BJ (cell line): Measurements from ENCODE around the gene LRRC61. TPM values are rescaled to one million over a fixed set of nuclear protein-coding genes. Genes with fewer than 3 reads are reported as not detected.

ENCODE experiments used
- CTCF ChIA-PET: fragments of 350-600 bp; formaldehyde crosslinking; extraction: SDS; loops from one replicate; lab custom pipeline; 2021; ENCODE audit warnings: antibody characterized with exemption, inconsistent platforms; lab: Yijun Ruan, JAX
- POLR2A ChIA-PET: fragments of 300-600 bp; sonication (Branson Sonifier 250); formaldehyde crosslinking; extraction: SDS; loops from one replicate; lab custom pipeline; 2021; ENCODE audit warnings: antibody characterized with exemption; lab: Charles Lee
- DNase-seq: peaks from one replicate; pipeline ENCODE4 v3.0.0-alpha.2; 2011; ENCODE audit warnings: low read depth
- H3K27me3 ChIP-seq: 2 replicates; pipeline ENCODE4 v1.6.0; 2011; ENCODE audit warnings: low read length; ENCODE audit not compliant: control insufficient read depth, insufficient read depth
- H3K36me3 ChIP-seq: 2 replicates; pipeline ENCODE4 v1.5.1; 2011; ENCODE audit warnings: low read length; ENCODE audit not compliant: control insufficient read depth, insufficient read depth
- H3K4me3 ChIP-seq: 2 replicates; pipeline ENCODE4 v1.5.1; 2011; ENCODE audit warnings: low read depth, mild to moderate bottlenecking, control low read depth, low read length
- CTCF ChIP-seq: IDR thresholded peaks from 2 replicates; pipeline ENCODE4 v1.5.1; 2011; ENCODE audit warnings: low read depth, mild to moderate bottlenecking, control low read depth, inconsistent platforms, low read length, moderate library complexity; ENCODE audit not compliant: insufficient read depth
- polyA plus RNA-seq: library from polyadenylated mRNA; depleted of rRNA; stranded (reverse); fragments of >200 nt; gene quantifications from 2 replicates; pipeline ENCODE4 v1.2.3, GENCODE V29; 2011

The LRRC61 gene
- polyA plus RNA-seq, 1 experiment: 0.85 TPM

DNA sequence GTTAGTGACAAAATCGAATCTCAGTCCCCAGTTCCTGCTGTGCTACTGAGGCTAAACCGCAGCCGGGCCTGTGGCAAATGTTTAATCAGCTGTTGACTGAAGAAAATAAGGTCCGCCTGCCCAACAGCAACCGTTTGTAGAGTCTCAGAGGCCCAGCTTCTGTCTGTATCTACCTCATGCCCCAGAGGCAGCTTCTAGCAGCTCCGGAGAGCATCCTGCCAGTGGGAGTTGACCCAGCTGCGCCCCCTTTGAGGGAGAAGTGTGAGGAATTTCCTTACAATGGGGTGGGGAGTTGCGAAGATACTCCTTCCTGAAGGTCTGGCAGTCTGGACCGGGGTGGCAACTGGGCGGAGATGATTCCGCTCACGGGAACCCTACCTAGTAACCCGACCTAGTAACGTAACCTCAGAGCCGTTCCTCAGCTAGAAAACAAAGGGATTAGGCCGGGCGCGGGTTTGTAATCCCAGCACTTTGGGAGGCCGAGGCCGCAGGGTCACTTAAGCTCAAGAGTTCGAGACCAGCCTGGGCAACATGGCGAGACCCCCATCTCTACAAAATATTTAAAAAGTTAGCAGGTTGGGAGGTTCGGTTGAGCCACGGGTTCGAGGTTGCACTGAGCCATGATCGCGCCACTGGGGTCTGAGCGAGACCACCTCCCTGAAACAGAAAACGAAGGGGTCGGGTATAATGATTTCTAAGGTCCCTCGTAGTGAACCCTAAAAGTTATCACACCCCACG is 55.1 kb downstream of the LRRC61 start:
- DNase-seq: no peak
- H3K4me3 ChIP-seq: peak overlapping the region; percentile 84
- ChIA-PET POLR2A (interaction anchor here (0.6 kb wide), 2 partner anchors 10 to 918 kb away, joined by 3 to 4 read pairs; partner anchors contain the start of genes REPIN1 and ZNF777), CTCF (interaction anchor here (0.7 to 1.7 kb wide), 6 partner anchors 20 to 64 kb away, joined by 3 to 4 read pairs (median 3); no protein-coding TSS in a partner anchor)
- H3K36me3 ChIP-seq: peaks cover 11% of the 10 kb centered on the region
- H3K27me3 ChIP-seq: no peaks in the 10 kb centered on the region
- TF ChIP-seq CTCF: peak; percentile 37; the same call in 1 of the 2 replicates

GRCh38 chr7:150378853-150379440 is 55.8 kb downstream of the LRRC61 start, which contains the start of gene ZNF775:
Gene ZNF775 (plus strand): TSS chr7:150379330. CDS start chr7:150388471, 9,141 bp downstream.
- CTCF ChIA-PET: interaction anchor here (1.0 to 1.3 kb wide), 2 partner anchors 43 to 65 kb away, joined by 3 read pairs; no protein-coding TSS in a partner anchor
- H3K4me3 ChIP-seq: peak within 1 kb of the TSS; percentile 84
- peak; percentile 66 for DNase-seq
- H3K27me3 ChIP-seq: no peaks in the 10 kb centered on the region
- POLR2A ChIA-PET: interaction anchor here (0.6 kb wide), 1 partner anchor 918 kb away, joined by 3 read pairs; the partner anchor contains the start of gene ZNF777
- no peak for TF ChIP-seq CTCF
- H3K36me3 ChIP-seq: peaks cover 6% of the 10 kb centered on the region

DNA sequence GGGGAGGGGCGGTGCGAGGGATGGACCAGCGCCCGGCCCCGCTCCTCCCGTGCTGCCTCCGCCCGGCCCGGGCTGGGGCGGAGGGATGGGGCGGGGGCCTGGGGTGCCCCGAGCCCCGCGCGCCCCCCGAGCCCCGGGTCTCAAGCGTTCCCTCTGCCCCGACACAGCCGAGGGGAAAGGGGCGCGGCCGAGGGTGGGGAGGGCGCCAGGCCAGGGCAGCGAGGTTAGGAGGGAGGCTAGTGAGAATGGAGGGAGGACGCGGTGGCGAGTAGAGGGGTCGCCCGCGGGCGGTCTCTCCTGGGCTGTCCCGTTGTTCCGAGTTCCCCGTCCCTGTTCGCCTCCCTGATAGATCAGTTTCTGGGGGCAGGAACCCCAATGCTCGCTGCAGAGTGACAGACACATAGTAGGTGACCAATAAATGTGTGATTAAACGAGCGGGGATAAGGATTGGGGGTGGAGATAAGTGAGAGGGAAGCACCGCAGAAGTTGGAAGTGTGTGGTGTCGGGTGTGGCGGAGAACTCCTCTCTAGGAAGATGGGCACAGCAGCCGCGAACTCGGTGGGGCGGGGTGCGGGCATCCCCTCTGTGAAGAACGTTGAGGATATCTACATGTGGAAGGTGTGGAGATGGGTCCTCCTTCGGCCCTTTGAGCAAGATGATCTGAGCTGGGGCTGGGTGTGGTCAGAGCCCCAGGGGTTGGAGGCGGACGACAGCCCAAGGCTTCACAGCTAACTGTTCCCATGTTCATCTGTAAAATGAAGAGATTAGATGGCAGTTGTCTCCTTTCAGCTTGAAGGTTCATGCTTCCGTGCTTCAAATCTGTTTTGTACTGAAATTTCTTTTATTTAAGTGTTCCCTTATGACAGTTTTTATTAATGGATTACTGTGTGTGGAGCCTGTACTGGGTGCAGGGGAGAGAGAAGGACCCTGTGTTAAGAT is 56.6 kb downstream of the LRRC61 start:
- CTCF ChIA-PET: interaction anchor here (0.9 to 1.8 kb wide), 2 partner anchors 9 to 23 kb away, joined by 3 to 4 read pairs; no protein-coding TSS in a partner anchor
- no peak for TF ChIP-seq CTCF
- Histone ChIP-seq H3K36me3 (peaks cover 2% of the 10 kb centered on the region; the same call in 1 of the 2 replicates), H3K27me3 (no peaks in the 10 kb centered on the region), H3K4me3 (peak overlapping the region; percentile 84)
- POLR2A ChIA-PET: no interaction called here
- DNase-seq: no peak

GRCh38 chr7:150380463-150380862 is 57.3 kb downstream of the LRRC61 start:
- peaks cover 2% of the 10 kb centered on the region; the same call in 1 of the 2 replicates for H3K36me3 ChIP-seq
- DNase-seq: no peak
- ChIA-PET POLR2A (no interaction called here), CTCF (interaction anchor here (0.6 to 1.8 kb wide), 4 partner anchors 8 to 69 kb away, joined by 3 to 4 read pairs (median 3); no protein-coding TSS in a partner anchor)
- no peak for TF ChIP-seq CTCF
- H3K4me3 ChIP-seq: no peak overlapping the region; the same call in 1 of the 2 replicates
- H3K27me3 ChIP-seq: no peaks in the 10 kb centered on the region
